ENCODE measurements around the gene CHMP4A. TPM values are rescaled to one million over a fixed set of nuclear protein-coding genes. Genes with fewer than 3 reads are reported as not detected.
A peak's percentile ranks its signal among the peaks of the same experiment; 100 is the strongest.

CHMP4A gene
- total and polyA plus RNA-seq, 2 of the 13 experiments (the other 11 are each of a cell fraction or from before 2014, with no cell fraction given) = 83.6 to 113 TPM

GRCh38 chr14:24195186-24196070 lies 17.9 kb downstream of the CHMP4A start, which contains the start of gene TM9SF1 (continued):
- TF ChIP-seq ZHX1 (CRISPR knock-in tag; IDR thresholded peaks at IDR 0.05; ENCODE audit: low read depth) (peak; percentile 89), GATAD2A (CRISPR knock-in tag; IDR thresholded peaks at IDR 0.05) (peak; percentile 93), CHD4 (IDR thresholded peaks at IDR 0.05; ENCODE audit: borderline replicate concordance, low read length) (no peak), ZNF501 (CRISPR knock-in tag; IDR thresholded peaks at IDR 0.05) (peak; percentile 100), ATF1 (CRISPR knock-in tag; IDR thresholded peaks at IDR 0.05) (no peak), ZNF550 (CRISPR knock-in tag; IDR thresholded peaks at IDR 0.05; ENCODE audit: borderline replicate concordance) (peak; percentile 97), ZNF530 (CRISPR knock-in tag; IDR thresholded peaks at IDR 0.05; ENCODE audit: low read depth) (no peak), TBP (CRISPR knock-in tag; IDR thresholded peaks at IDR 0.05) (peak; percentile 82; the same call in 1 of the 2 replicates), TIGD3 (CRISPR knock-in tag; IDR thresholded peaks at IDR 0.05; ENCODE audit: borderline replicate concordance) (peak; percentile 98), ZNF609 (CRISPR knock-in tag; IDR thresholded peaks at IDR 0.05; ENCODE audit: borderline replicate concordance) (peak; percentile 83), TBX2 (CRISPR knock-in tag; IDR thresholded peaks at IDR 0.05; ENCODE audit: borderline replicate concordance) (peak; percentile 99), ZMYM2 (CRISPR knock-in tag; IDR thresholded peaks at IDR 0.05) (peak; percentile 93), PAX8 (CRISPR knock-in tag; IDR thresholded peaks at IDR 0.05; ENCODE audit: borderline replicate concordance) (peak; percentile 99), MYC (CRISPR knock-in tag; IDR thresholded peaks at IDR 0.05; ENCODE audit: borderline replicate concordance) (peak; percentile 98), ZBTB34 (CRISPR knock-in tag; IDR thresholded peaks at IDR 0.05) (peak; percentile 97), ZNF703 (CRISPR knock-in tag; IDR thresholded peaks at IDR 0.05; ENCODE audit: borderline replicate concordance) (no peak), TAF15 (IDR thresholded peaks at IDR 0.05; ENCODE audit: low read depth, low read length, poor library complexity, severe bottlenecking) (peak; percentile 55), ZNF33A (CRISPR knock-in tag; IDR thresholded peaks at IDR 0.05; ENCODE audit: borderline replicate concordance) (no peak)

Measured in HepG2 (cell line).